Stomach (tissue), 9 donors: ENCODE results near the gene NR1D1. TPM values are rescaled to one million over a fixed set of nuclear protein-coding genes. Genes with fewer than 3 reads are reported as not detected.

Source experiments
- DNase-seq, 2 donors: peaks; one replicate each; pipeline versions ENCODE4 v3.0.0 to v3.0.0-alpha.2; 2013 to 2019
- H3K27ac ChIP-seq, 5 donors: fragments of 200-600 bp in 4 of 5; sonication (generic) in 4 of 5; one replicate each; pipeline ENCODE4 v1.5.1; 2013 to 2019; ENCODE audit warnings: mild to moderate bottlenecking in 1 of 5, moderate library complexity in 1 of 5
- H3K27me3 ChIP-seq, 3 donors: fragments of 200-600 bp; sonication (generic); one replicate each; pipeline ENCODE4 v1.5.1; 2017 to 2019; ENCODE audit warnings: mixed run types in 1 of 3
- H3K36me3 ChIP-seq, 4 donors: fragments of 200-600 bp; sonication (generic); 1 replicate in 3 of 4; 2 replicates in 1 of 4; pipeline ENCODE4 v1.5.1; 2016 to 2019
- H3K4me1 ChIP-seq, 4 donors: fragments of 200-600 bp; sonication (generic); one replicate each; pipeline ENCODE4 v1.5.1; 2016 to 2019
- H3K4me3 ChIP-seq, 4 donors: fragments of 200-600 bp; sonication (generic) in 3 of 4; one replicate each; pipeline ENCODE4 v1.5.1; 2016 to 2019; ENCODE audit warnings: mild to moderate bottlenecking in 1 of 4
- H3K9me3 ChIP-seq, 4 donors: fragments of 200-600 bp; sonication (generic); one replicate each; pipeline ENCODE4 v1.5.1; 2016 to 2019
- EP300 ChIP-seq: sonication (generic); formaldehyde crosslinking; IDR thresholded peaks from one replicate; pipeline ENCODE4 v1.6.1; 2017; ENCODE audit warnings: antibody characterized with exemption
- POLR2A ChIP-seq, 4 donors: fragments of 450-650 bp; IDR thresholded peaks; one replicate each; pipeline ENCODE4 v1.6.1; 2016; ENCODE audit warnings: antibody characterized with exemption in 4 of 4, control low read depth in 2 of 4, mild to moderate bottlenecking in 1 of 4, moderate library complexity in 1 of 4
- POLR2AphosphoS5 ChIP-seq, 3 donors: sonication (generic); formaldehyde crosslinking; IDR thresholded peaks; one replicate each; pipeline ENCODE4 v1.6.1; 2016; ENCODE audit warnings: antibody characterized with exemption in 3 of 3
- WGBS, 5 donors: extraction: QIAGEN DNeasy Blood & Tissue Kit in 3 of 5; methylation state at CpG; one replicate each; pipeline versions ENCODE4 v1.1.5 to v1.1.7; 2013 to 2018; 5-methylcytosine and 5-hydroxymethylcytosine counted together
- intact Hi-C: fragments of 100-400 bp; cut with DNase I; formaldehyde crosslinking; loops from one replicate; pipeline ENCODE4 v1.15.1; 2023; ENCODE audit warnings: low total_unique reads
- polyA plus RNA-seq, 3 donors: library from polyadenylated mRNA; stranded (reverse); fragments of 200-250 nt; gene quantifications; one replicate each; pipeline ENCODE4 v1.2.3, GENCODE V29; 2013
- total RNA-seq, 5 donors: library from RNA; depleted of rRNA; stranded (reverse); fragments of >200 nt; gene quantifications; one replicate each; pipeline versions ENCODE4 v1.1.0 to v1.2.3, GENCODE V29; 2014 to 2016
- TF ChIP-seq, protein P1 (sequence below), 7 experiments: fragments of 450-650 bp in 4 of 7; fragments of 200-600 bp in 3 of 7; sonication (generic) in 3 of 7; IDR thresholded peaks; one replicate each; pipeline ENCODE4 v1.5.1; 2016 to 2019; ENCODE audit warnings: antibody characterized with exemption in 7 of 7, control low read depth in 2 of 7, mild to moderate bottlenecking in 1 of 7
- donor health status: healthy with polysubstance abuse.
- donor health status: Bipolar disorder and iron deficiency.
- donor health status: healthy.

The NR1D1 gene
- total and polyA plus RNA-seq, 8 donors: 2.8 to 20.5 (median 9.3) TPM

- H3K36me3 ChIP-seq: no peaks in the 10 kb centered on the region
- intact Hi-C loops: no loop called here
- TF ChIP-seq EP300 (no peak), POLR2A (IDR thresholded peaks at IDR 0.05) (no peak)
- TF ChIP-seq, protein P1, sequence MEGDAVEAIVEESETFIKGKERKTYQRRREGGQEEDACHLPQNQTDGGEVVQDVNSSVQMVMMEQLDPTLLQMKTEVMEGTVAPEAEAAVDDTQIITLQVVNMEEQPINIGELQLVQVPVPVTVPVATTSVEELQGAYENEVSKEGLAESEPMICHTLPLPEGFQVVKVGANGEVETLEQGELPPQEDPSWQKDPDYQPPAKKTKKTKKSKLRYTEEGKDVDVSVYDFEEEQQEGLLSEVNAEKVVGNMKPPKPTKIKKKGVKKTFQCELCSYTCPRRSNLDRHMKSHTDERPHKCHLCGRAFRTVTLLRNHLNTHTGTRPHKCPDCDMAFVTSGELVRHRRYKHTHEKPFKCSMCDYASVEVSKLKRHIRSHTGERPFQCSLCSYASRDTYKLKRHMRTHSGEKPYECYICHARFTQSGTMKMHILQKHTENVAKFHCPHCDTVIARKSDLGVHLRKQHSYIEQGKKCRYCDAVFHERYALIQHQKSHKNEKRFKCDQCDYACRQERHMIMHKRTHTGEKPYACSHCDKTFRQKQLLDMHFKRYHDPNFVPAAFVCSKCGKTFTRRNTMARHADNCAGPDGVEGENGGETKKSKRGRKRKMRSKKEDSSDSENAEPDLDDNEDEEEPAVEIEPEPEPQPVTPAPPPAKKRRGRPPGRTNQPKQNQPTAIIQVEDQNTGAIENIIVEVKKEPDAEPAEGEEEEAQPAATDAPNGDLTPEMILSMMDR (IDR thresholded peaks at IDR 0.05): peak in 1 of 7 experiments; percentile 5
- H3K4me1 ChIP-seq: peaks cover 96 to 100% (median 99%) of the 10 kb centered on the region in 4 donors
- H3K27me3 ChIP-seq: no peaks in the 10 kb centered on the region
- peak overlapping the region; percentile 62 to 98 (median 97) for H3K27ac ChIP-seq
- no peaks in the 10 kb centered on the region for H3K9me3 ChIP-seq
- peak in 1 of 2 donors; percentile 55 for DNase-seq
- no peak overlapping the region for H3K4me3 ChIP-seq
- WGBS, 5 donors: 27 to 44% (median 37%) methylated on average over 5 of the region's 5 CpGs
Measured at GRCh38 chr17:40107522-40108174, 7.3 kb upstream of the NR1D1 start.

DNA sequence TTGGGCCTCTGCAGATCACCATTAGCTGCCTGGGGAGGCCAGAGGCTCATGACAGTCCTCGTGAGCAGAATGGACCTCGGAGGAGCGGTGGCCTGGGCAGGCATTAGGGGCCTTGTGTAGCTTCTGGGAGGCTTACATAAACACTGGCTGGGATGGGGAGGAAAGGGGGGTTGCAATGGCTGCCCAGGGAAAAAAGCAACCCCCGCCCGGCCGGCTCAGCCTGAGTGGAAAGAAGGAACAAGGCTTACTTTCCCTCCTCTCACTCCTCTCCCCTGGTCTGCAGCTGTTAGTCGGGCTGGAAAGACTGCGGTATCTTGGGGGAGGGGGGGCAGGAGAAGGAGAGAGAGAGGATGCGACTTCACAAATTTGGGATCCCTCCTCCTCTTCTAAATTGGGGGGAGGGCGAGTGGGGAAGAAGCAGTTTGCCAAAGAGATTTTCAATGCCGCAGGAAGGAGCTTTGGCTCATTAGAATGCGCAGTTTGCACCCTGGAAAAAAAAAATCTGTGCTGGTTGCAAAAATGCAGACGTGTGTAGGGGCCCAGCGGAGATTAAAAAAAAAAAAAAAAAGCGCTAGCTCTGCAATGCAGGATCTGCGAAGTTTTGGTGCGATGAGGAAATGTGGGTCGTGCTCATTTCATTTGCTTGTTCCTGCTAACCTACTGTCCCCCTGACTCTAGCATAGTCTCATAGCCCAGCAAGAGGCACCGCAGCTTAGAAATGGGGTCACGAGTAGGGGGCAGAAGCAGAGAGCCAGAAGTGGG is 6.6 kb upstream of the NR1D1 start:
- H3K4me3 ChIP-seq: no peak overlapping the region
- peaks cover 95 to 100% (median 99%) of the 10 kb centered on the region in 4 donors for H3K4me1 ChIP-seq
- peak in 1 of 2 donors; percentile 82 for DNase-seq
- TF ChIP-seq, protein P1 (IDR thresholded peaks at IDR 0.05): no peak
- TF ChIP-seq POLR2A (IDR thresholded peaks at IDR 0.05): no peak
- TF ChIP-seq POLR2AphosphoS5 (IDR thresholded peaks at IDR 0.05): no peak
- no peak for TF ChIP-seq EP300
- WGBS, 5 donors: 39 to 73% (median 61%) methylated on average over 20 of the region's 20 CpGs
- peak overlapping the region; percentile 62 to 98 (median 97) for H3K27ac ChIP-seq
- intact Hi-C loops: no loop called here
- H3K36me3 ChIP-seq: no peaks in the 10 kb centered on the region
- H3K9me3 ChIP-seq: no peaks in the 10 kb centered on the region
- no peaks in the 10 kb centered on the region for H3K27me3 ChIP-seq

GRCh38 chr17:40105861-40106759 is 5.7 kb upstream of the NR1D1 start:
- peak overlapping the region; percentile 62 to 98 (median 97) for H3K27ac ChIP-seq
- no peaks in the 10 kb centered on the region for H3K36me3 ChIP-seq
- H3K4me1 ChIP-seq: peaks cover 95 to 100% (median 99%) of the 10 kb centered on the region in 4 donors
- no peaks in the 10 kb centered on the region for H3K27me3 ChIP-seq
- DNase-seq: no peak
- intact Hi-C loops: no loop called here
- no peaks in the 10 kb centered on the region for H3K9me3 ChIP-seq
- WGBS, 5 donors: 79 to 87% (median 84%) methylated on average over 3 to 5 of the region's 5 CpGs
- TF ChIP-seq EP300: no peak
- TF ChIP-seq, protein P1 (IDR thresholded peaks at IDR 0.05): no peak
- no peak for TF ChIP-seq POLR2AphosphoS5 (IDR thresholded peaks at IDR 0.05)
- TF ChIP-seq POLR2A (IDR thresholded peaks at IDR 0.05): no peak
- H3K4me3 ChIP-seq: no peak overlapping the region
